HuH-7 (cell line): ENCODE data around the gene TBX21.
A peak's percentile ranks its signal among the peaks of the same experiment; 100 is the strongest.

Experiments
- DNase-seq: peaks from one replicate; pipeline ENCODE4 v3.0.0; 2011; ENCODE audit warnings: low spot score

TBX21 gene

GRCh38 chr17:47713980-47714700, 18.9 kb upstream of the TBX21 start:
- peak; percentile 45 for DNase-seq

- no peak for DNase-seq
Observed at GRCh38 chr17:47714773-47715396, 18.2 kb upstream of the TBX21 start.

- no peak for DNase-seq
Observed at GRCh38 chr17:47715669-47716325, 17.2 kb upstream of the TBX21 start.

DNA sequence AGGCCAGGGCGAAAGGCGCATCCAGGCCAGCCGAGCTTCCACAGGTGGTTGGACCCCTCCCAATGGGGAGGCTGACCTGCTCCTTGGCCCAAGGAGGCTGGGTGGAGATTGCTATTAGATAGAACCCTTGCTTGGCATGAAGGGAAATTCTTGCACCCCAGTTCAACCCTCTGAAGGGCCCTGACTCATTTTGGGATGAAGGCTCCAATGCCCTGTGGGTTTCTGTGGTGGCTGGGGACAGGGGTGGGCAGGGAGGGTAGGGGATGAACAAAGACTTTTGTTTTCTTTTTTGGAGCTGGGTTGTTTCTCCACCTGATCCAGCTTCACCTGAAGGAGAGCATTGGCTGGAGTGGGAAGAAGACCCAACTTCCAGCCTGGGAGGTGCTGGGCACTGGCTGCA, 16.7 kb upstream of the TBX21 start:
- DNase-seq: no peak

DNA sequence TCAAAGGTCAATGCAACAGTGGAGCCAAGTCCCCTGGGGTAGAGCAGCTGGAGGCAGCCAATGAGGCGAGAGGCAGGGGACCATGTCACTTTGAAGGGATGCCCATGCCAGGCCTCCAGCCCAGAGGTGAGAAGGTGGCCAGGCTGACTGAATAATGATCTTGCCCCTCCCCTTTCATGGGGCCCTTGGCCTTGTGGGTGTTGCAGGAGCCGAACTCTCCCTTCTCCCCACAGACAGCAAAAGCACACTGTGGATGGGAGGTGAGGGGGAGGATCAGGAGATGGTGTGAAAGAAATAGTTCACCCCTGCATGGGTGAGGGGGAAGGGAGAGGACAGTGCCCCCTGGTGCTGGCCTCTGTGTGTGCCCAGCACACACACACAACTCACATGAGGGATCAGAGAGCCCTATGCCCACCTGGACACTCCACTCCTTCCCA, 15.8 kb upstream of the TBX21 start:
- peak; percentile 50 for DNase-seq

DNA sequence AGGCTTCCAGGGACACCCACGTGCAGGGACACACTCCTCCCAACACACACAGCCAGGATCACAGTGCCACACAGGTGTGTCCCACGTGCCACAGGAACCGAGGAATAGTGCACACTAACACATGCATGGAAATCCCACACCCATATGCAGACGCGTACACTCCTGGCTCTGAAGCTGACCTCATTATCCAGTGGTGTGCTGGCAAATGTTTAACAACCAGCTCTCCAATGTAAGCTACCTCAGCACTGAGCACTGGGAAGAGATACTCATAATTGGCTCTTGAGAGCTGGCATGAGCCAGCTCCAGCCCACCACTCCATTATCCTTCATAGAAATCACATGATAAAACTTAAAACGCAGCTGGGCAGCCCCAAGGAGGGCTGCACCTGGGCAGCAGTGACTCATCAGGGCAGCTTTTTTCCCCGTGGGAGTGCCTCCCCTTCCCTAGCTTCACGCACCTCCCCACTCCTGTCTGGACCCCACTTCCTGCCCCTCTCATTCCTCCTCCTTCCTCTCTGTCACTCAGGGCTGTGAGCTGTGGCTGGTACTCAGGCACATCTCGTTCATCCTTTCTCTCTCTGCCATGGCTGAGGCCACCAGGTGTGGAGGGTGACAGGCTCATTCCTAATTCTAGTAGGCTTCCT, 14.9 kb upstream of the TBX21 start:
- no peak for DNase-seq

DNA sequence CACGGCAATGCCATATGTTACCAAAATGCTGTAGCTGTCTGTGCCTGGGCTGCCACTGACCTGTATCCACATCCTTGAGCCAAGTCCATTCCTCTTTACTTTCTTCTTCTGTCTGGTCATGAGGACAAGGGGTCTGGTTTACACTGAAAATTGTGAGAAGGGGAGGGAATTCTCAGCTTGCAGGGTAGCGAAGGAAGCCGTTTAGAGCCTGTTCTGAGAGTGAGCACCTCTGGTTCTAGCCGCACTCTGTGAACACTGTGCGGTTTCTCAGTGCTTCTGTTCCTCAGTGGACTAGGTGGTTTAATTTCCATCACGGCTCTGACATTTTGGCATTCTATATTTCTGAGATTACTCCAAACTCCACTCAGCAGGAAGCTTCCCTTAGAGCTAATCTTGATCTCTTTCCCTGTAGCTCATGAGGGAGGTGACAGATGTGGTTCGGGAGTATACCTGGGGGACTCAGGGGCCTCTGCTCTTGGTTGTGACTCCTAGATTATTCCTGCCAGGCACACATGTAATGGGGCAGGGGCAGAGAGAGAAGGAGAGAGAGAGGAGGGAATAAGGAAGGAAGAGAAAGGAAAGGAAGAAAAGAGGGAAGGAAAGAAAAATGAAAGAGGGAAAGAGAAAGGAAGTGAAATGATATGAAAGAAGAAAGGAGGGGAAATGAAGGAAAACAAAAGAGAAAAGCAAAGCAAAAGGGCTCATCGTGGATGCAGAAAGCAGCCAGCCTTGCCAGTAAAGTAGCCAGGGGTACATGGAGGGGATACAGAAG, 14.2 kb upstream of the TBX21 start:
- no peak for DNase-seq

GRCh38 chr17:47719411-47720152, 13.5 kb upstream of the TBX21 start:
- no peak for DNase-seq

DNA sequence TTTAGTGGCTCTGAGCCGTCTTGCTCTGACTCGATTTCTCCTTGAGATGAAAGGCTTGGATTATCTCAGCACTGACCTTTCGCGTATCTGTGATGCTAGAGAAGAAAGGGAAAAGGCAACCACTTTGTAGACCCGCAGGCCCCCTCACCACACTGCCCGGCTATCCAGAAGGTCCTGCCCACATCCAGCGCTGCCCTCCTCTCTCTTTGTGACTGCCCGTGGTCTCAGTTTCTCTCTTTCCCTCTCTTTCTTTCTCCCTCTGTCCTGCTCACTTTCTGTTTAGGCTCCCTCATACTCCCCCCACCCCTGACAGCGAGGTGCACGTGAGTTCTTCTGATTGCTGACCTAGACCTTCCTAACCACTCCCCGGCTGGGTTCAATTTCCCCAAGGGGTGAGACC, 12.8 kb upstream of the TBX21 start:
- DNase-seq: no peak

DNA sequence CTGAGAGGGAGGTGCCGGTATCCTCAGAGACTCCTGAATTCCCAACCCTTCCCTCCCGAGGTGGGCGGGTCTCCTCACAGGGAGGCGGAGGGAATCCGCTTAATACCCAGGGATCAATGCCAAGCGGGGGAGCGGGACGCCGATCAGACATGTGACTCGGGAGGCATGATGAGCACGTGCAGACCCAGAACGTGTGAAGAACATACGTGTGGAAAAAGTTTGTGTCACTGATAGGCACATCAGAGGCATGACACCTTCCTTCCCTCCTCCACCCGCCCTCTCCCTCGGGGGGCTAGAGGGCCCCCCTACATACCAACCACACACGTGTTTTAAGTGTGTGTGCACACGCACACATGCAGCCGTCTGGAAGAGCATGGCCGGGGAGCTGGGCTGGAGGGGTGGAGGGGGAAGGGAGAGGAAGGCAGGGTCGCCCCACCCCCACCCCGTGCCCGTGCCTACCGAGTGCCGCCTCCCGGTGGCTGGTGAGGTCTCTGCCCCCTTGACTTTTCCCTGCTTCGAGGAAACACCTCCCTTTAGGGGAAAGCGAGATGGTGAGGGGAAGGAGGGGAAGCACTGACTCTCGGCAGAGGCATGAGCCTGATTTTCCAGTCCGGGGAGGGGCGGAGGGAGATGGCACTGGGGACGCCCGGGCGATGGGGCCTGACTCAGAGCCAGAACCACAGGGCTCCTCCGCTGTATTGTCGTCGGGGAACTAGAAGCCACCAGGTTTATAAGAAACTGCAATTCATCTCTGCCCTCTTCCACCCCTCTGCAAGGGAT, 12.1 kb upstream of the TBX21 start:
- no peak for DNase-seq

- DNase-seq: no peak
Observed at GRCh38 chr17:47721725-47722124, 11.3 kb upstream of the TBX21 start.

DNA sequence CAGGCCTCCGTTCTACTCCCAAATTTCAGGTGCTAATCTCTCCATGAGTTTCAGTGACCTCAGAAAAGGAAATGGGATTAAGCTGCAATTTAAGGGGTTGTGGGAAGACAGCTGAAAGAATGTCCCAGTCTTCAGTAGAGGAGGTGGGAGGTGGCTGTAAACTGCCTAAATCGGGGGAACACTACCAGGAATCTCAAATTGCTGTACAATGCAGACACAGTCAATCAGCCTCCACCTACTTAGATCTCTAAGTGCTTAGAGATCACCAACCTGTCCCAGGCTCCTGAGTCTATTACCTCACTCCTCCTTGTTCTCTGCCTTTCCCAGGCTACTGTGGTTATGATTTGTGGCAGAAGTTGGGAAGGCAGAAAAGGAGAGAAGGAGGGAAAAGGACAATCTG, 8.3 kb upstream of the TBX21 start:
- no peak for DNase-seq

DNA sequence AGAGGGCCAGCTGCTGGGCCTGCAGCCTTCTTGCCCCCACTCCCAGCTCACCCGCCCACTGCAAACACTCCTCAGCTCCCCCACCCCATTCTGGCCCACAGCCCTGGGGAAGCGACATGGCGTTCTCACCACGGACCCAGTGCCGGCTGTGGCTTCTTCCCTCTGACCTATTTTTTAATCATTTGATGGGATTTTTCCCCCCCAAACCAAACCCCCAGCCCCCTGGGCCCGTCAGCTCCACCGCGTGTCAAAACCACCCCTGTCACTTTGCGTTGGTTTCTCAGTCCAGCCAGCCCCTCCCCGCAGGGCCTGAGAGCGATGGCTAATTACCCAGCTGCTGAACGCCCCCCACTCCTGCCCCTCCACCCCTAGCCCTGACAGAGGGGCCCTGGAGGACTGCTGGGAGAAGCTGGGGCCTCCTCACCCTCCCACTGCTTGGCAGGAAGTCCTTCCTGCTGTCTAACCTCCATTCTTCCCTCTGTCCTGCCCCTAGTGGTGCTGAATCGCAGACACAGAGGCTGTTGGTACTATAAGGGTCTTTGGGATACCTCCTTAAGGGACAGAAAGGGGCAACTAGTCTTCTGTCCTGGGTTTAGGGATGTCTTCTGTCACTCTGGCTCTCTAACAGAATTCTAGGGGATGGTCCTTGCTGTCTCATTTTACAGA, 7.5 kb upstream of the TBX21 start:
- DNase-seq: no peak

- DNase-seq: no peak
Observed at GRCh38 chr17:47726796-47727703, 6.0 kb upstream of the TBX21 start.

GRCh38 chr17:47727704-47728036, 5.4 kb upstream of the TBX21 start:
- no peak for DNase-seq

DNA sequence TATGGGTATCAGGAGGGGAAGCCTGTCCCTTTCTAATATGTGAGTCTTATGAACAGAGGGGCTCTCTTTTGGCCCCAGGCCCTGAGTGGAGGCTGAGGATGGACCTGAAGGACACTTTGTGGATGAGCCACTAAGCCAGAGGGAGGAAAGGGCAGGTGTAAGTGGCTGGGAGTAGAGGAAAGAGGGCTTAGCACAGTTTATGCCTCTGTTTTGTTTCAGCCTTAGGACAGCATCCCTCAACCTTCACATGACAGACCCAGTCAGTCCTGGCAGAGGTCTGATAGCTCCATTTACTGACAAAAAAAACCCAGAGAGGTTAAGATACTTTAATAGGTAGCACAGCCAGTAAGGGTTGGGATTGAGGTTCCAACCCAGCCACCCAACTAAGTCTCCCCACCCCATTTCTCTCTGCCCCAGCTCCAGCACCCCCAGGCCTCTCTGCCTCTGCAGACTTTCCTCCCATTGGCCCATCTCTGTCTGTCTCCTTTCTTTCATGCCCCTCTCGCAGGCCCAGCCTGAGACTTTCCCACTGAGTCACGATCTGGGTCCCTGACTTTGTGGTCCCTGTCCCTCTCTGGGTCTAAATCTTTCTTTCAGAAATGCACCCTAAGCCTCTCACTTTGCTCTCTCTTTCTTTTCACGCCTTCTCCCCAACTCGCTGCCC, 4.7 kb upstream of the TBX21 start:
- DNase-seq: no peak

DNA sequence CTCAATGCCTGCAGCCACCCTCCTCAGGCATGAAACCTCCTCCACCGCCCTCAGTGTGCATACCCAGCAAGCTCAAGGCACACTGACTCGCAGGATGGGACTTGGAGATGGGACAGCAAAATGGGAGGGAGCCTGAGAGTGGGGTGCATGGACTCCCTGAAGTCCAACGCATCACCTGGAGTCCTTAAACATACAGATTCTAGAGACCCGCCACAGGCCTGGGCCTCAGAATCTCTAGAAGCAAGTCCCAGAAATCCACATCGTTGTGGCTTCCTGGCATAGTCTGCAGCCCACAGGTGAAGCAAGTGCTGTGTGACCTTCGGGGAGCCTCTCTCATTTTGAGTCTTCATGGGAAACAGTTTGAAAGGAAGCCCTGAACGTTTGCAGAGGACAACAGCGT, 3.6 kb upstream of the TBX21 start:
- no peak for DNase-seq

DNA sequence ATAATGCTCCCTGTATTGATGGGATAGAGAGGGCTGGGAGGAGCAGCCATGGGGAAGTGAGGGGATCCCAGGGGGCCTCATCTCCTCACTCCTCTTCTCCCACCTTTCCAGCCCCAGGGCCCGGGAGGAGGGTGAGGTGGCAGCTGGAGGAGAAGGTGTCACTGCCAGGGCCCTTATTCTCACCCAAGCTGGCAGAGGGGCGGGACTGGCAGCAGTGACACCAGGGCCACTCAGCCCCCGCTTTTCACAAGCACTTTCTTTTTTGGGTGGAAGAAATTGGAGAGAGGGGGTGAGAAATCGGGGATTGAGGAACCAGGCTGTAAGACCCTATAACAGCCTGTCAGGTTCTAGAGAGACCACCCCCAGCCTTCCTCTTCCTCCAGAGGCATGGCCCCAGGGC, 2.4 kb upstream of the TBX21 start:
- no peak for DNase-seq

DNA sequence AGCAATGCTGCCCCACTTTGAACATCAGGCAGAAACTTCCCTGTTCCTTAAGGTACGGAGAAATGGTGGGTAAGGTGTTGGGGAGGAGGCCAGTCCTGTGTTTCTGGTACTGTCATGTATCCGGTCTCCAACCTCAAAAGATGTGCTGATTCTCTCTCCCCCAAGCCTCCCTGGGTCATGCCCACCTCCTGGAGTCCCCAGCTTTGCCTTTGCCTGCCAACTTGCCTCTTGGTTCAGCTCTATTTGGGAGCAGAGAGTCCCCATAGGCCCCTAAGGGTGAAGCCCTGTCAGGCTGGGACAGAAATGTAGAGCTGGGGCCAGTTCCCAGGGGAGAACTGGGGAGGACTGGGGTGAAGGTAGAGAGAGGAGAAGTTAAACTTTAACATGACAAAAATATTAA, 1.6 kb upstream of the TBX21 start:
- DNase-seq: no peak
